ENCODE results near the gene BMAL1.

BMAL1 gene

GRCh38 chr11:13291800-13292199 is 14.2 kb downstream of the BMAL1 start:
- DNase-seq: no peak

GRCh38 chr11:13292970-13293369 is 15.4 kb downstream of the BMAL1 start:
- DNase-seq: no peak

GRCh38 chr11:13294178-13294577 is 16.6 kb downstream of the BMAL1 start:
- DNase-seq: no peak

- no peak for DNase-seq
Observed at GRCh38 chr11:13294771-13295579, 17.4 kb downstream of the BMAL1 start.

GRCh38 chr11:13297308-13297916 is 19.8 kb downstream of the BMAL1 start:
- DNase-seq: no peak

- peak in 2 of 5 experiments; percentile 29 to 77 for DNase-seq
Observed at GRCh38 chr11:13297917-13298356, 20.3 kb downstream of the BMAL1 start.

- DNase-seq: no peak
Observed at GRCh38 chr11:13298765-13299164, 21.2 kb downstream of the BMAL1 start.

- DNase-seq: no peak
Observed at GRCh38 chr11:13301522-13301921, 23.9 kb downstream of the BMAL1 start.

- DNase-seq: no peak
Observed at GRCh38 chr11:13302420-13302958, 24.9 kb downstream of the BMAL1 start.

GRCh38 chr11:13303668-13304649 is 26.4 kb downstream of the BMAL1 start:
- peak in 1 of 5 experiments; percentile 21 for DNase-seq

- DNase-seq: no peak
Observed at GRCh38 chr11:13304655-13305335, 27.2 kb downstream of the BMAL1 start.

- peak in 1 of 5 experiments; percentile 86 for DNase-seq
Observed at GRCh38 chr11:13308704-13309103, 31.1 kb downstream of the BMAL1 start.

GRCh38 chr11:13309156-13309555 is 31.6 kb downstream of the BMAL1 start:
- DNase-seq: no peak

- no peak for DNase-seq
Observed at GRCh38 chr11:13310443-13310842, 32.9 kb downstream of the BMAL1 start.

- no peak for DNase-seq
Observed at GRCh38 chr11:13311570-13311969, 34.0 kb downstream of the BMAL1 start.

- DNase-seq: no peak
Observed at GRCh38 chr11:13313005-13313819, 35.6 kb downstream of the BMAL1 start.

- DNase-seq: no peak
Observed at GRCh38 chr11:13314676-13315394, 37.2 kb downstream of the BMAL1 start.

- DNase-seq: no peak
Observed at GRCh38 chr11:13315517-13316432, 38.2 kb downstream of the BMAL1 start.

- no peak for DNase-seq
Observed at GRCh38 chr11:13316528-13316961, 39.0 kb downstream of the BMAL1 start.

Measured in T-helper 2 cell (primary cell).